GM21717 (cell line): Measurements from ENCODE around the gene FARP1.

Source experiments
- ATAC-seq: cut with Tn5 transposase; IDR thresholded peaks from one replicate; pipeline ENCODE4 v1.9.1; 2021; ENCODE audit warnings: mild to moderate bottlenecking, moderate library complexity; ENCODE audit not compliant: unreplicated experiment

Gene FARP1

DNA sequence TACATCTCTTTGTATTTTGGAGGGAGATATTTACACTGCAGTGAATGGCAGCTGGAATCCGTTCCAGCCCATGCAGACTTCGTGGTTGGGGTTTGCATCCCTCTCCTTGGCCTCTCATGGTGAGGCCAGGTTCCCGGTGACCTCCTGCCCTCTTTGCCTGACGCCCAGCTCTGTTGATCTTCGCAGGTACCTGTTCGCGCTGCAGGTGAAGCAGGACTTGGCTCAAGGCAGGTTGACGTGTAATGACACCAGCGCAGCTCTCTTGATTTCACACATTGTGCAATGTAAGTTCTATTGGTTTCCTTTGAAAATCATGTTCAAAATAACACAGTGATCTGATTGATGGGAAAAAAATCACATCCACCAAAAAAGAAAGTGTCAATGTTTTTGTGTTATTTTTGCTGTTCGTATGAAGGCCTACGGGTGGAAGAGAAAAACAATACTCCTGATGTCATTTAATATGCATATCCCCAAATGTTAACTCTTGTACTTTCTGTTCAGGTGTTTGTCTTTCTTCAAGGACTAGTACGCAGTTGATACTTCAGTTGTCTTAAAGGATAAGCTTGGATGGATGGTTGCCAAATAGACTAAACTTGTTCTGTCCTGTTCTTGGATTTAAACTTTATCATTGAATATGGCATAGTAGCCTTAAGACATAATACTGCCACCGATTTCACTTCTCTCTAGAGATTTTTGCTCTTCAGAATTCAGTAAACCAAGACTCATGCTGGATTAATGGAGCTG, 234.9 kb downstream of the FARP1 start:
- no peak for ATAC-seq

DNA sequence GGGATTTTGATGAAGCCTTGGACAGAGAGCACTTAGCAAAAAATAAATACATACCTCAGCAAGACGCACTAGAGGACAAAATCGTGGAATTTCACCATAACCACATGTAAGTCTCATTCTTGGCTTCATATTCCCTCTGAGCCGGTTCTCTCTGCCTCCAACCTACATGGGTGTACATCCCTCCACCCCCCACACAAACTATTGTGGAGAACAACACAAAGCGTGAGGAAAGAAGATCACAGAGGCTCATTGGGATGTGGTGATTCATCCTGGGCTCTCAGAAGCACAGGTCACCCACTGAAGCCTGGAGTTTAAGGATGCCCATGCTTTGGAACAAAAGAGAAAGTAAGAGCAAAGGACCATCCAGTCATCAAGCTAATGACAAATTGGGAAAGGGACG, 241.8 kb downstream of the FARP1 start:
- no peak for ATAC-seq

DNA sequence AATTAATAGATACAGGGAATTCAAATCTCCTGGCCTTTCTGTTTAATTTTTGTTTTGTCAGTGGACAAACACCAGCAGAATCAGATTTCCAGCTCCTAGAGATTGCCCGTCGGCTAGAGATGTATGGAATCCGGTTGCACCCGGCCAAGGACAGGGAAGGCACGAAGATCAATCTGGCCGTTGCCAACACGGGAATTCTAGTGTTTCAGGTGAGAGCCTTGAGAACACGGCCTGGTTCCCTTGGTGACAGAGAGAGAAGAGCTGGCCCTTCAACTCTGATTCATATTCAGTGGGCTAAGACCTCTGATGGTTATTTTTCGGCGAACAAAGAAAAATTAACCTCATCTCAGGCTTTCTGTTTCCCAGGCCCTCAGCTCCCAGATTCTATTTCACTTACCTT, 242.7 kb downstream of the FARP1 start:
- ATAC-seq: no peak

DNA sequence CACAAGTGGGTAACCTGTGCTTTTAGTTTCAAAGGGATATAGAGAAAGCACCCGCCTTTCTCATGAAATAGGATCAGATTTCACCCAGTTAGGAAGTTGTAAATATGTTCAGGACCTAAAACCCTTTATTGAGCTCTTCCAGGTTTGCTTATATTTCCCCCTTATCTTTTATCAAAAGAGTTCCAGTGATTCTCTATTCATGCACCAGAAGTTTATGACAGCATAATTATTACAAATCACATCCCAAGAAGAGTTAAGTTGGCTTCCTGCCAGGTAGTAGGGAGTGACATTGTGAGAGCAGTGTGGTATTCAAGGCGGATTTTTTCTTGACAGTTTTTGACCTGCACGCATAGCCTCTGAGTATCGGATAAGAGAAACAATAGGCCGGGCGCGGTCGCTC, 243.7 kb downstream of the FARP1 start:
- no peak for ATAC-seq

DNA sequence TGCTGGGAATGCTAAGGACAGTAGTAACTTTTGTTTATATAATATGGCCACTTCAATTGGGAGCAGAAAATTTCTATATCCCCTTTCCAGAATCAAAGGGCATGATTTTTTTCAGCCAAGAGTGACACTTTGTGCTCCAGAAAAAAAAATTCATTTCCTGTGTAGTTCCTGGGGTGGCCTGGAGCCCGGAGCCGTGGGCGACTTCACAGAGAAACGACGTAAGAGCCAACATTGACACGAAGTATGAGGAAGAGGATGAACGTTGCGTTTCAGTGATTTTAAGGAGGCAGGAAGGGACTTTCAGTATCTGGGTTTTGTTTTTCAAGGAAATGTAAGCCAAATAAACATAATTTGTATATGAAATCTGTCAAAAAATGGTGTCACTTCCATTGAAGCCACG, 246.4 kb downstream of the FARP1 start:
- ATAC-seq: no peak

DNA sequence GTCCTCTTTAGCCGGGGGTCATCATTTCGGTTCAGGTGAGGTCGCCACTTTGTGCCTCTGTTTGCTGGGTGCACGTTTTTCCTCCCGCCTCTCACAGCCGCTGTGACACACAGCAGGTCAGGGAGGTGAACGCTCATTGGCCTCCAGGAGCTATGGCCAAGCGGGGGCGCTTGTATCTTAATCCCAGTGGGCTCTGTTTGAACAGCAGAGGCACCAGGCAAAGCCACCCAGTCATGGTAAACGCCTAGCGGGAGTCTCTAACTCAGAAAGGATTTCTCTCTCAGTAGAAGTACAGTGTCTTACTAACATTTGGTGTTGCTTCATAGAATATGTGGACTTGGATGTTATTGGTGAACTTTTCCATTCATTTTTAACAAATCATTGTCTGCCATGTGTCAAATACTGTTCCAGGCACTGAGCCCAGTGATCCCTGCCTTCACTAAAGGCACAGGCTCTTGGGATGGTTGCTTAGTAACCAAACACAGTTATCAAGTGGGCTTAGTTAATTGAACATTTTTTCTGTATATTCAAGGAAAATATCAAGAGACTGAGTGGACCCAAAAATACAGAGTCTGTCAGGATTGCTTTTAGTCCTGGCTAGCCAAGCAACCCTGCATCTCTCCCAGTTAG, 247.3 kb downstream of the FARP1 start:
- no peak for ATAC-seq

DNA sequence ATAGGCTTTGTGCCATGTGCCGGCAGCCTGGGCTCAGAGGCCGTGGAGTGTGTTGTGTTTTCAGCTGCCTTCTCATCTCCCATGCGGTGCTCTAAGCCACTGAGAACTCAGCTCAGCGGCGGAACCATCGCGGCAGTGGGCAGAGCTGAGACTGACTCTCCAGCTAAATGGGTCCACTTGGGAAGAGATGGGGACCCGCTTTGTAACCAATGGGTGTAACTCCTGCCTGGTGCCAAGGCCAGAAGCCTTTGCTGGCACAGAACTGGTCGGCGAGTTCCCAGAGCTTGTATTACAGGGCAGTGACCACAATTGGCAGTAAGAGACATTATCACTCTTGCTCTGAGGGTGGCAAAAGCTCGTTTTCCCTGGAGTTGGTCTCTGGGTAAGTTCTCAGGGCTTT, 251.0 kb downstream of the FARP1 start:
- no peak for ATAC-seq

DNA sequence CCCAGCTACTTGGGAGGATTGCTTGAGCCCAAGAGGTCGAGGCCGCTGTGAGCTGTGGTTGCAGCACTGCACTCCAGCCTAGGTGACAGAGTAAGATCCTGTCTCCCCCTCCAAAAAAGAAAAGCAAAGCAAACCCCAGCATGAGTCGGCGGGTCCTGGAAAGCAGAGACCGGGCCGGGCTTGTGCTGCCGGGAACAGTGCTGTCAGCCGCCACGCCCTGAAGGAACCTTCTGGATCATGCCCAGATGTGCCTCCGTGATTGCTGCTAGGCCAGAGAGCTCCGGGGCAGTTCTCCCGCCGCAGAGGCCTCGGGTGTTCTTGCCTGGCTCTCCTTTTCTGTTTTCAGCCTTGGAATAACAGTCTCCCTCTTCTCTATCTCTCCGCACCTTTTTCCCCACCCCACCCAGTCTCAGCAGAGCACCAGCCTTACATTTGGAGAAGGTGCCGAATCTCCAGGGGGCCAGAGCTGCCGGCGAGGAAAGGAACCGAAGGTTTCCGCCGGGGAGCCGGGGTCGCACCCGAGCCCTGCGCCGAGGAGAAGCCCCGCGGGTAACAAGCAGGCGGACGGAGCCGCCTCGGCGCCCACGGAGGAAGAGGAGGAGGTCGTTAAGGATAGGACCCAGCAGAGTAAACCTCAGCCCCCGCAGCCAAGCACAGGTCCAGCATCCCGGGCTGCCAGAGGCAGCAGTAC, 252.1 kb downstream of the FARP1 start:
- ATAC-seq: no peak

DNA sequence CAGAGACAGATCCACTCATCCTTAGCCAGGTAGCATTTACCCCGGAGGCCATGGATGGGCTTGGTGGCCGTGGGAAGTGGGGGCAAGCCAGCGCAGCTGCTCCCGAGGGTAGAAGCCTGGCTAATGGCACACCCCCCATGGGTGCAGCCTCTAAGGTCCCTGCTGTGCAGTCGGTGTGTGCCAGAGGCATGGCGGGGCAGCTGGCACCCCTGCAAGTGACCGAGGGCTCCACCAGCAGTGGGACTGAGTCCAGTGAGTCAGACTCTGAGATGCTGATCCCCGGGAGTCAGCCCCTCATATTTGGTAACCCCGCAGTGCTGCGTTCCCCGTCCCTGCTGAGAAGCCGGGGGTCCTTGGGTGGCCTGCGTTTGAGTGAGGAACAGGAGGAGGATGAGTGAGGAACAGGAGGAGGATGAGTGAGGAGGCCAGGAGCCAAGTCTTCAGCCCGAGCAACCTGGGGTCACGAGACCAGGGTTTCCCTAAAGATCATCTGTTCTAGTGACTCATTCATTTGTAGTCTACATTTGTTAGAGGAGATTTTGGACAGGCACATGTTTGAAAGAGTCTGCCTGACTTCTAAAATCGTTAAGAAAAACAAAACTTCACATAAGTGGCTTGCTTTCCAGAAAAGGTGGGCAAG, 253.3 kb downstream of the FARP1 start:
- no peak for ATAC-seq

DNA sequence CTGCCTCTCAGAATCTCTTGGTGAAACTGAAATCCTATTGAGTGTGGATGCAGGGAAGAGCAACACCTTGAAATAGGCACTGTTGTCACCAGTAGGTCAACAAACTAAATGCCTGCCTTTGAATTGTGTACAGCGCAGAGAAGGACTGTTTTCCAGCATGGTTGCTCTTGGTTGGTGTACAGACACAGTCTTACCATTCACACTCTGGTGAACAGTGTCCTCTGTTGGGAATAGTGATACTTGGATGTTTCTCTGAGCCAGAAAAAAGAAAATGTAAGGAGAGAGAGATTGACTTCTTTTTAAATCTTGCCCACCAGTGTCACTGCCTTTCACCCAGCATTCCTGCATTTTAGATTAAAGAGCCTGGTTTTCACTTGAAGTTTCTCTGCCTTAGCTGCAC, 254.3 kb downstream of the FARP1 start:
- no peak for ATAC-seq

DNA sequence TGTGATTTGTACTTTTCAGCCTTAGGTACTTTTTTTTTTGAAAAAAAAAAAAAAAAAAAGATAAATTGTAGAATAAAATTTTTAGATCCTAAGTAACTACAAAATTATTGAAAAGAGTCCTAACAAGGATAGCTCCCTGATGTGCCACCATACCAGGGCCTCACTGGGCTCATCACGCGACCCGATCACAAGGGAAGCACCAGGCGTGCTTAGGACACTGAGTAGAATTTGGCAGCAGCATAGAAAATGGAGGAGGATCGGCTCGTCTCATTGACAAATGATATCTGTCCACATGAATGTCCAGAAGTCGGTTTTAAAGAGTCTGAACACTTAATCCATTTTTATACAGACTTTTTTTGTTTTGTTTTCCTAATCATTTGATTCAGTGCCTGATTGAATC, 255.0 kb downstream of the FARP1 start:
- no peak for ATAC-seq

DNA sequence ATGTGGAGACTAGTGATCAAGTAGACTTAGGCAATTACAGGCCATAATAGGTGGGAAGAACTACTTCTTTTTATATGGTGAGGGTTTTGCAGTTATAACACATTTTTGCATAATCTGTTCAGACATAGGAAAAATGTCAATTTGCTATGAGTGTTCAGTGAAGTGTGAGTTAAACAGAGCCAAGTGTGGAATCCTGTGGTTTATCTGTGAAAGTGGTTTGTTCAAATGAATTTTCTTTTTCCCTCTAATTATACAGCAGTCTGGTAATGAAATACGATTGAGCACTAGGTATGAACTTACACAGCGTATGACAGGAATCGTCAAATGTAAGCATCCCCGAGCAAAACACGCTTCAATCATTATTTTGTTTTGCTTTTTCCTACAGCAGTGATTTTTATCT, 255.7 kb downstream of the FARP1 start:
- no peak for ATAC-seq

DNA sequence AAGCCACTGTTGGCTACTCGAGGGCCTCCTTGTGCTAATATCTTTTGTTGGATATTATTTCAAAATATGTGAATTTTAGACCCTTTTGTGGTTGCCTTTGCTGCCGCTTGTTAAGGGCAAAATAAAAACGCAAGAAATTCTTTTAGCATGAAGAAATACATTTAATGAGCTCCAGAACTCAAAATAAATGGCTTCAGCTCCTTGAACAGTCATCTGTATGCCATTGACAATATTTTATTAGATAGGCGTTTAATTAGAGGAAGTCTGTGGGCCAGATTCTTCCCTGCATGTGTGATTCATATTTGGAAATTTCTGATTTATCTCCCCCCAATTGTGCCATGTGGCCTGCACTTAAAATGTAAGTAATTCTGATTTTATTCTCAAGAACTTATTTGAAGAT, 256.9 kb downstream of the FARP1 start:
- no peak for ATAC-seq

DNA sequence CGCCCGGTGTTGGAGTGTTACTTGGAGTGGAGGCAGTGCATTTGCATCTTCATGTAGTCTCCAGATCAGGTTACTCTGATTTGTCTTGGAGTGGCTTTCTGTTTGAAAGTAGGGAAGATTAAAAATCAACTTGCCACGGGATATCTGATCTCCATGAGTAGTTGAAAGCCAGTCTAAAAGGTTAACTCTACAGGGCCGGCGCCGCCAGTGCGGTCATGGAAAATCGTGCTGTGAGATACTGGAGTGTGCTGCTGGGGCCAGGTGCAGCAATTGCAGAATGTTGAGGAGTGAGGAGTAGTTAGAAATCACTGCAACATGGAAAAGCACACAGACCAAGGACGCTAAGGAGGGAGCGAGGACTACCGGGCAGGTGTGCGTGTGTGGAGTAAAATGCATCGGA, 259.0 kb downstream of the FARP1 start:
- no peak for ATAC-seq

DNA sequence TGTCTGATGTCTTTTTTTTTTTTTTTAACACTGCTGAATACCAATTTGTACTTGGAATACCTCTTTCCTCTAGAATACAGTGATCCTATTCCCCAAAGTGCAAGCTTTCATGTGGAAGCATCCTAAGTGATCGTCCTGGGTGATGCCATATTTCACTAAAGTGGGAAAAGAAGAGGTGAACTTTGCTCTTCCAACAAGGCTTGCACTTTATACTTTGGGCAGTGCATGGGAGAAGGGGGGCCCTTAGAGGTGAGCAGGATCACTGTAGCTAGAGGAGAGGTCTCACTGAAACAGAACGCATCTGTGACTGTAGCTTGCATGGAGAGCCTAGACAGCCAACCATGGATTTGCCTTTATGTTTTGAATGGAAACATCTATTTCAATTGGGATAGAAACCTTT, 260.2 kb downstream of the FARP1 start:
- ATAC-seq: no peak

DNA sequence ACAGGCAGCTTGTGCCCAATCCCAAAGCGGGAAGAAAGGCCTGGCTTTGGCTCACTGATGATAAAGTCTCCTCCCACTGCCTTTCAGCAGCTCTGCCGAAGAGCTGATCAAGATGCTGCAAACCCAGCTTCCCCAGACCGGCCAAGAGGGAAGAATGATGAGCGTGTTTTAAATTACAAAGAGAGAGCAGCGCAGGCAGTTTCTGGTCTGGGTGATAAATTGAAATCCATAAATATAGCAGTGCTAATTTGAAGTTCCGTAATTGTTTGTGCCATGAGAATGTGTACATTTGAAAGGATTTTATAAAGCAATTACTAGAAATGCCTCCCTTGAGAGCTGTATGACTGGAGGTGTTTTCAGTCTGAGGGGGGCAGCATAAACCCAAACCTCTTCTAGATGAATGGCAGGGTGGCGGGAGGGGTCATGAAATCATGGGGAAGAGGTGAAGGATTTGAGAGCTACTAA, 262.2 kb downstream of the FARP1 start:
- ATAC-seq: no peak

DNA sequence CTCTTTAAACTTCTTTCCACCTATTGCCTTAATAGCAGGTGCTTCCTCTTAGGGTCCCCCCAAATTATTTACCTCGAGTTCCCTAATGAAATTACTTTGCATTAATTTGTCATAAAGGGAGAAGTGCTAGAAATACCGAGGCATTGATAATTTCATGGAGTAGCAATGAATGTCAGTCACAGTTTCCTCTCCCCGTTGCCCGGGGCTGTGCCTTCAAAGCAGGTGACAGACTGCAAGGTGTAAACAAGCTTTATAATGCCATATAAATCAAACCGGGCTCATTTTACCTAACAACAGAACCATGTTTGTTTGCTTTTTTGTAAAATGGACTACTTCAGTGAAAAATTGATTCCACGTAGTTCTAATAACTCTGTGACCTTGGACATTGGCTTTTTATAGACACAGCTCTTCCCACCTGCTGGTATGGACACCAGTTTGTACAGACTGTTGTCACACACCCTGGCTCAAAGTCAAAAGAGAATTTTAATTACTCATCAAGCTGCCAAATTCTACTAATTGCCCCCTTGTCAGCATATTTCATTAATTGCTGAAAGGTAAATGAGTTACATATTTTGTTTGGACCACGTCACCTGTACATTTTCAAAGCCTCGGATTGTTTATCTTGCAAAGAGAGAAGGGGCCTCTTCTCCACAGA, 262.9 kb downstream of the FARP1 start:
- ATAC-seq: no peak

DNA sequence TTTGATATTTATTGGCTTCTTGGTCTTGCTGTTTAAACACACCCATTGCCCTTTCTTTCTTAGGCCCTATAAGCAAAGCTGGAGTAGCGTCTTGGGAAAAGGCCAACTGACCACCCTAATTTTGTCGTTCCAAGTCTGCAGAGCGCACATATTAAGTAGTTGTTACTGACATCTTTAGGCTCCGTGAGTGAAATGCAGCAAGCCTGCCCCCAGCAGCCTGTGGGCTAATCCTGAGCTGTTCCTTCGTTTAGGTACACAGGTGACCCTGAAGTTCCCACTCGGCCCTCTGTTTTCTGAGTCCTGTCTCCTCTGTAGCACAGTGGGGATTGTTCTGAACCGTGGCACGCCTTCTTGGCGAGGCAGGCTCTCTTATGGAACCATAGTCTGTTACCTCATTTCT, 263.5 kb downstream of the FARP1 start:
- no peak for ATAC-seq

DNA sequence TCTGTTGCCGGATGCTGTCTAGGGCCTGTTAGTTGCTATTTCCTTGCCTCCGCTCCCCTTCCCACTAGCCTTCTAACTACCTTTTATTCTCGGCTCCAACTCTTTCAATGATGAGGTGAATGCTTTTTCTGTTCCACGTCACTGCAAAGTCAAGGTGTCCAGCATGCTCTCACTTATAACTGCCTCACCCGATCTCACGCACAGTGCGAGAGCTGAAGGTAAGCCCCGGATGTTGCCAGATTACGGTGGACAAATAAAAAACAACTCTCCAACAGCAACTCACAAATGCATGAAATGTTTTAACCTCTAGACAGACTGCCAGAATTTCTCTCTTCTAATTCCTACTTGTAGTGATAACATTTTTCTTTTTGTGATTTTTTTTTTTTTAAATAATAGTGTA, 264.1 kb downstream of the FARP1 start:
- no peak for ATAC-seq

DNA sequence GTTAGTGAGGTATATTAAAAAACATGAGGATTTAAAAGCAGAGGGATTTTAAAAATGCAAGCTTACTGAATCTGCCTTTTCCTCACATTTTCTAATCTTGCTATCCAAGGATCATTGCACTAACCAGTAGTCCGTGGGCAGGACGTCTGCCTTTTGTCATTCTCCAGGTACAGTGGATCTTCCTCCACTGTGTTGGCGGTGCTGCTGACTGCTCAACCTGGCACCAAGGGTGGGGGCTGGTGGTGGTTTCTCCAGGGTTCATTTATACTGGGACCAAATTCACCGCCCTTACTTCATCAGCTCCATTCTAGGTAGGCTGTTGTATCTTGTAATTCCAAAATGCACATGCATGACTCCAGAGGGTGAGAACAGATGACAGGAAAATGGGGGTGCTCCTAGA, 264.7 kb downstream of the FARP1 start:
- ATAC-seq: no peak

DNA sequence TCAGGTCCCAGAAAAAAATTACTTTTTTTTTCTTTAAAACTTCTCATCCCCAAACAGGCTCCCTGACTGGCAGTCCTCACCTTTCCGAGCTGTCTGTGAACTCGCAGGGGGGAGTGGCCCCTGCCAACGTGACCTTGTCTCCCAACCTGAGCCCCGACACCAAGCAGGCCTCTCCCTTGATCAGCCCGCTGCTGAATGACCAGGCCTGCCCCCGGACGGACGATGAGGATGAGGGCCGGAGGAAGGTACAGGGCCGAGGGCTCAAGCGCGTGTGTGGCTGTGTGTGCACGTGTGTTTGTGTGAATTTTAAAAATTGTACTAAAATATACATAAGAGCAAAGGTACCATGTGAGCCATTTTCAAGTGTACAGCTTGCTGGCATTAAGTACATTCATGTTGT, 266.4 kb downstream of the FARP1 start:
- ATAC-seq: no peak
